ENCODE data around the gene LIPH.
A peak's percentile ranks its signal among the peaks of the same experiment; 100 is the strongest.
"Not testable (repeated sequence)": the region's sequence is repeated elsewhere in the genome, so short reads cannot be mapped to it uniquely, and the experiment has no call there.

LIPH gene

GRCh38 chr3:185502987-185503386 lies 49.4 kb downstream of the LIPH start:
- no peak for DNase-seq
- in situ Hi-C loops (cut with MboI; ENCODE audit: low pct_unique_long_range_greater_than_20kb, low sequenced_read_pairs), result no loop called here

- DNase-seq, result peak; percentile 91
- in situ Hi-C loops (cut with MboI; ENCODE audit: low pct_unique_long_range_greater_than_20kb, low sequenced_read_pairs), result no loop called here
Measured at GRCh38 chr3:185498503-185499396, 53.6 kb downstream of the LIPH start, which contains the start of gene TMEM41A. Gene TMEM41A (minus strand): TSS chr3:185499035. CDS start chr3:185498961, 74 bp downstream.

GRCh38 chr3:185490241-185490640 lies 62.1 kb downstream of the LIPH start:
- no peak for DNase-seq
- in situ Hi-C loops (cut with MboI; ENCODE audit: low pct_unique_long_range_greater_than_20kb, low sequenced_read_pairs), result no loop called here

- in situ Hi-C loops (cut with MboI; ENCODE audit: low pct_unique_long_range_greater_than_20kb, low sequenced_read_pairs), result no loop called here
- no peak for DNase-seq
Measured at GRCh38 chr3:185489462-185489861, 62.9 kb downstream of the LIPH start.

GRCh38 chr3:185488465-185488864 lies 63.9 kb downstream of the LIPH start:
- in situ Hi-C loops (cut with MboI; ENCODE audit: low pct_unique_long_range_greater_than_20kb, low sequenced_read_pairs), result no loop called here
- DNase-seq, result no peak

GRCh38 chr3:185486394-185486793 lies 66.0 kb downstream of the LIPH start:
- no peak for DNase-seq
- in situ Hi-C loops (cut with MboI; ENCODE audit: low pct_unique_long_range_greater_than_20kb, low sequenced_read_pairs), result no loop called here

- DNase-seq, result no peak
- in situ Hi-C loops (cut with MboI; ENCODE audit: low pct_unique_long_range_greater_than_20kb, low sequenced_read_pairs), result no loop called here
Measured at GRCh38 chr3:185484296-185484695, 68.1 kb downstream of the LIPH start.

GRCh38 chr3:185479373-185479945 lies 72.9 kb downstream of the LIPH start:
- in situ Hi-C loops (cut with MboI; ENCODE audit: low pct_unique_long_range_greater_than_20kb, low sequenced_read_pairs), result no loop called here
- no peak for DNase-seq

GRCh38 chr3:185477316-185477715 lies 75.1 kb downstream of the LIPH start:
- in situ Hi-C loops (cut with MboI; ENCODE audit: low pct_unique_long_range_greater_than_20kb, low sequenced_read_pairs), result no loop called here
- no peak for DNase-seq

- in situ Hi-C loops (cut with MboI; ENCODE audit: low pct_unique_long_range_greater_than_20kb, low sequenced_read_pairs); DNase-seq: not testable (repeated sequence)
Measured at GRCh38 chr3:185474922-185475321, 77.5 kb downstream of the LIPH start.

- in situ Hi-C loops (cut with MboI; ENCODE audit: low pct_unique_long_range_greater_than_20kb, low sequenced_read_pairs), result no loop called here
- peak; percentile 82 for DNase-seq
Measured at GRCh38 chr3:185473290-185473815, 79.0 kb downstream of the LIPH start.

GRCh38 chr3:185470323-185470722 lies 82.1 kb downstream of the LIPH start:
- peak; percentile 61 for DNase-seq
- in situ Hi-C loops (cut with MboI; ENCODE audit: low pct_unique_long_range_greater_than_20kb, low sequenced_read_pairs), result no loop called here

- in situ Hi-C loops (cut with MboI; ENCODE audit: low pct_unique_long_range_greater_than_20kb, low sequenced_read_pairs), result no loop called here
- DNase-seq, result no peak
Measured at GRCh38 chr3:185469542-185469941, 82.8 kb downstream of the LIPH start.

- in situ Hi-C loops (cut with MboI; ENCODE audit: low pct_unique_long_range_greater_than_20kb, low sequenced_read_pairs); DNase-seq: not testable (repeated sequence)
Measured at GRCh38 chr3:185466123-185466522, 86.3 kb downstream of the LIPH start.

- in situ Hi-C loops (cut with MboI; ENCODE audit: low pct_unique_long_range_greater_than_20kb, low sequenced_read_pairs), result no loop called here
- DNase-seq, result no peak
Measured at GRCh38 chr3:185465471-185465870, 86.9 kb downstream of the LIPH start.

GRCh38 chr3:185460719-185461350 lies 91.6 kb downstream of the LIPH start:
- DNase-seq, result peak; percentile 57
- in situ Hi-C loops (cut with MboI; ENCODE audit: low pct_unique_long_range_greater_than_20kb, low sequenced_read_pairs), result no loop called here

- no peak for DNase-seq
- in situ Hi-C loops (cut with MboI; ENCODE audit: low pct_unique_long_range_greater_than_20kb, low sequenced_read_pairs), result no loop called here
Measured at GRCh38 chr3:185460309-185460708, 92.1 kb downstream of the LIPH start.

GRCh38 chr3:185457376-185457775 lies 95.0 kb downstream of the LIPH start:
- in situ Hi-C loops (cut with MboI; ENCODE audit: low pct_unique_long_range_greater_than_20kb, low sequenced_read_pairs), result no loop called here
- DNase-seq, result no peak
